GM19467 (cell line): ENCODE measurements around the gene CNTNAP2.

ENCODE experiments used
- ATAC-seq: cut with Tn5 transposase; IDR thresholded peaks from one replicate; pipeline ENCODE4 v1.9.1; 2021; ENCODE audit warnings: mild to moderate bottlenecking, moderate library complexity; ENCODE audit not compliant: unreplicated experiment

Gene CNTNAP2

GRCh38 chr7:148210804-148211325, 2094.3 kb downstream of the CNTNAP2 start:
- ATAC-seq: no peak

GRCh38 chr7:148211740-148212151, 2095.1 kb downstream of the CNTNAP2 start:
- no peak for ATAC-seq

GRCh38 chr7:148212731-148213130, 2096.1 kb downstream of the CNTNAP2 start:
- ATAC-seq: no peak

- ATAC-seq: no peak
These were observed 2097.5 kb downstream of the CNTNAP2 start for GRCh38 chr7:148214101-148214500.

GRCh38 chr7:148218603-148219002, 2102.0 kb downstream of the CNTNAP2 start:
- no peak for ATAC-seq

- ATAC-seq: no peak
These were observed 2106.1 kb downstream of the CNTNAP2 start for GRCh38 chr7:148222721-148223120.

GRCh38 chr7:148223160-148223559, 2106.6 kb downstream of the CNTNAP2 start:
- ATAC-seq: no peak

GRCh38 chr7:148223738-148224137, 2107.1 kb downstream of the CNTNAP2 start:
- no peak for ATAC-seq

- no peak for ATAC-seq
These were observed 2113.7 kb downstream of the CNTNAP2 start for GRCh38 chr7:148230296-148230695.

GRCh38 chr7:148230883-148231282, 2114.3 kb downstream of the CNTNAP2 start:
- ATAC-seq: no peak

GRCh38 chr7:148232784-148233183, 2116.2 kb downstream of the CNTNAP2 start:
- no peak for ATAC-seq

GRCh38 chr7:148234715-148235114, 2118.1 kb downstream of the CNTNAP2 start:
- ATAC-seq: no peak

GRCh38 chr7:148238761-148239325, 2122.2 kb downstream of the CNTNAP2 start:
- no peak for ATAC-seq

GRCh38 chr7:148241700-148242293, 2125.2 kb downstream of the CNTNAP2 start:
- ATAC-seq: peak; percentile 16

- peak; percentile 90 for ATAC-seq
These were observed 2125.8 kb downstream of the CNTNAP2 start for GRCh38 chr7:148242294-148242821.

GRCh38 chr7:148245381-148245780, 2128.8 kb downstream of the CNTNAP2 start:
- no peak for ATAC-seq

- peak; percentile 64 for ATAC-seq
These were observed 2137.0 kb downstream of the CNTNAP2 start for GRCh38 chr7:148253629-148254028.

- ATAC-seq: no peak
These were observed 2138.7 kb downstream of the CNTNAP2 start for GRCh38 chr7:148255333-148255732.

GRCh38 chr7:148256433-148256832, 2139.8 kb downstream of the CNTNAP2 start:
- ATAC-seq: no peak

- no peak for ATAC-seq
These were observed 2144.0 kb downstream of the CNTNAP2 start for GRCh38 chr7:148260599-148260998.

GRCh38 chr7:148261523-148261922, 2144.9 kb downstream of the CNTNAP2 start:
- no peak for ATAC-seq

- ATAC-seq: no peak
These were observed 2145.5 kb downstream of the CNTNAP2 start for GRCh38 chr7:148261996-148262688.
